Fibroblast of lung (primary cell): ENCODE data around the gene FKBP14.

Source experiments
- EZH2 ChIP-seq: IDR thresholded peaks from 2 replicates; pipeline ENCODE4 v1.5.1; 2012; ENCODE audit warnings: low read length, control low read depth, mild to moderate bottlenecking; ENCODE audit errors: missing control alignments
- TF ChIP-seq, protein P1 (sequence below), 2 donors: IDR thresholded peaks in 1 of 2; conservative IDR thresholded peaks in 1 of 2; 1 replicate in 1 of 2; 2 replicates in 1 of 2; pipeline ENCODE4 v1.5.1; 2011 to 2012; ENCODE audit warnings: low read length in 2 of 2, control low read depth in 1 of 2, inconsistent platforms in 1 of 2, low read depth in 1 of 2, mild to moderate bottlenecking in 1 of 2

DNA sequence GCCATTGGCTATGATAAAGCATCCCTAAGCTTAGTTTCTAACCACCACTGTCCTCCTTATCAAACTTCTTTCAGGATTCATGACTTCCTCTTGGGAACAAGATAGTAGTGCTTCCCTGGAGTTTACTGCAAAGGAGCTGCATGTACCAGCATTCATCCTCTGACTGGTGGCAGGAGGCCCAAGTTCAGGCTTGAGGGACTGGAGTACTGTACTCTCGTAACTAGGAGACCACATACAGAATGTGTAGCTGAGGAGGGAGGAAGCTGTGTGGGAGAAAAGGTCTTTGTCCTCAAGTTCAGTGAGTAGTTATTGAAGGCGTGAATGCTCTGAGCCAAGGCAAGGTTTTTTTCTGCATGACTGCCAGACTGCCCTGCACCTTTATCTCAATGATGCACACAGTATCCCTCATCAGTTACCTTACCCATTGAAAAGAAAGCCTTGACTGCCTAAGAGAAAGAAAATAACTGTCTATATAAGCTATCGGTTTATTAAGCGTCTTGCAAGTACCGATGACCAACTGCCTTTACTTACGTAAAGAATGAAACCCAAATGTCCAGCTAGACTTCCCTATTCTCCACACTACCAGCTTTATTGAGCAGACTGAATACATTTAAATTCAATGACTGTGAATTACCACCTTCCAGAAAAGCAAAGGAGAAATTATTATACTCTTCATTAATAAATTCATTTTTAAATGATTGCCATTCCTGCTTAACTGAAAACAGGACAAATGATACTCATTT is 49.7 kb downstream of the FKBP14 start:
- TF ChIP-seq, protein P1, sequence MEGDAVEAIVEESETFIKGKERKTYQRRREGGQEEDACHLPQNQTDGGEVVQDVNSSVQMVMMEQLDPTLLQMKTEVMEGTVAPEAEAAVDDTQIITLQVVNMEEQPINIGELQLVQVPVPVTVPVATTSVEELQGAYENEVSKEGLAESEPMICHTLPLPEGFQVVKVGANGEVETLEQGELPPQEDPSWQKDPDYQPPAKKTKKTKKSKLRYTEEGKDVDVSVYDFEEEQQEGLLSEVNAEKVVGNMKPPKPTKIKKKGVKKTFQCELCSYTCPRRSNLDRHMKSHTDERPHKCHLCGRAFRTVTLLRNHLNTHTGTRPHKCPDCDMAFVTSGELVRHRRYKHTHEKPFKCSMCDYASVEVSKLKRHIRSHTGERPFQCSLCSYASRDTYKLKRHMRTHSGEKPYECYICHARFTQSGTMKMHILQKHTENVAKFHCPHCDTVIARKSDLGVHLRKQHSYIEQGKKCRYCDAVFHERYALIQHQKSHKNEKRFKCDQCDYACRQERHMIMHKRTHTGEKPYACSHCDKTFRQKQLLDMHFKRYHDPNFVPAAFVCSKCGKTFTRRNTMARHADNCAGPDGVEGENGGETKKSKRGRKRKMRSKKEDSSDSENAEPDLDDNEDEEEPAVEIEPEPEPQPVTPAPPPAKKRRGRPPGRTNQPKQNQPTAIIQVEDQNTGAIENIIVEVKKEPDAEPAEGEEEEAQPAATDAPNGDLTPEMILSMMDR (conservative IDR thresholded peaks at IDR 0.05 in 1 of 2, IDR thresholded peaks at IDR 0.05 in 1 of 2; ENCODE audit: low read depth in 1 of 2, low read length in 2 of 2) = no peak
- no peak for TF ChIP-seq EZH2
